Suprapubic skin (tissue), 4 donors: ENCODE data around the gene ANKRD1. TPM values are rescaled to one million over a fixed set of nuclear protein-coding genes. Genes with fewer than 3 reads are reported as not detected.
"Not testable (repeated sequence)": the region's sequence is repeated elsewhere in the genome, so short reads cannot be mapped to it uniquely, and the experiment has no call there.

Source experiments
- DNase-seq, 2 donors: peaks; one replicate each; pipeline ENCODE4 v3.0.0-alpha.2; 2019; ENCODE audit warnings: low spot score in 2 of 2
- H3K27ac ChIP-seq: fragments of 200-600 bp; sonication (generic); one replicate; pipeline ENCODE4 v1.5.1; 2019
- H3K27me3 ChIP-seq: fragments of 200-600 bp; sonication (generic); one replicate; pipeline ENCODE4 v1.5.1; 2019
- H3K36me3 ChIP-seq: fragments of 200-600 bp; sonication (generic); one replicate; pipeline ENCODE4 v1.5.1; 2019
- H3K4me1 ChIP-seq: fragments of 200-600 bp; sonication (generic); one replicate; pipeline ENCODE4 v1.5.1; 2019
- H3K4me3 ChIP-seq: fragments of 200-600 bp; sonication (generic); one replicate; pipeline ENCODE4 v1.5.1; 2019; ENCODE audit warnings: mild to moderate bottlenecking
- H3K9me3 ChIP-seq: fragments of 200-600 bp; sonication (generic); one replicate; pipeline ENCODE4 v1.5.1; 2019
- CTCF ChIP-seq, 2 donors: fragments of 200-600 bp in 1 of 2; fragments of 450-650 bp in 1 of 2; sonication (generic) in 1 of 2; IDR thresholded peaks; one replicate each; pipeline ENCODE4 v1.5.1; 2016 to 2019; ENCODE audit warnings: antibody characterized with exemption in 2 of 2, mild to moderate bottlenecking in 1 of 2, moderate library complexity in 1 of 2
- EP300 ChIP-seq: sonication (generic); formaldehyde crosslinking; IDR thresholded peaks from one replicate; pipeline ENCODE4 v1.6.1; 2017; ENCODE audit warnings: antibody characterized with exemption
- POLR2A ChIP-seq, 2 donors: fragments of 450-650 bp; IDR thresholded peaks; one replicate each; pipeline ENCODE4 v1.6.1; 2017; ENCODE audit warnings: antibody characterized with exemption in 2 of 2, mild to moderate bottlenecking in 2 of 2, moderate library complexity in 2 of 2
- POLR2AphosphoS5 ChIP-seq, 3 donors: sonication (generic); formaldehyde crosslinking; IDR thresholded peaks; one replicate each; pipeline ENCODE4 v1.6.1; 2017; ENCODE audit warnings: antibody characterized with exemption in 3 of 3
- WGBS: methylation state at CpG from one replicate; pipeline ENCODE4 v1.1.5; 2018; 5-methylcytosine and 5-hydroxymethylcytosine counted together
- total RNA-seq, 4 donors: library from RNA; depleted of rRNA; stranded (reverse); fragments of >200 nt; gene quantifications; one replicate each; pipeline ENCODE4 v1.1.0, GENCODE V29; 2016

ANKRD1 gene
- total RNA-seq, 4 donors from 2014 or later = 0.30 TPM; not detected in 3

GRCh38 chr10:90959826-90960225 lies 38.9 kb upstream of the ANKRD1 start:
- no peak overlapping the region for H3K4me3 ChIP-seq
- H3K9me3 ChIP-seq = no peaks in the 10 kb centered on the region
- H3K27me3 ChIP-seq = no peaks in the 10 kb centered on the region
- WGBS = 68% methylated on average over 1 of the region's 1 CpG
- no peak for DNase-seq
- no peak overlapping the region for H3K27ac ChIP-seq
- H3K4me1 ChIP-seq = peaks cover 4% of the 10 kb centered on the region
- no peaks in the 10 kb centered on the region for H3K36me3 ChIP-seq
- TF ChIP-seq POLR2AphosphoS5 (IDR thresholded peaks at IDR 0.05) (no peak), EP300 (no peak), CTCF (IDR thresholded peaks at IDR 0.05) (no peak), POLR2A (IDR thresholded peaks at IDR 0.05) (no peak)

DNA sequence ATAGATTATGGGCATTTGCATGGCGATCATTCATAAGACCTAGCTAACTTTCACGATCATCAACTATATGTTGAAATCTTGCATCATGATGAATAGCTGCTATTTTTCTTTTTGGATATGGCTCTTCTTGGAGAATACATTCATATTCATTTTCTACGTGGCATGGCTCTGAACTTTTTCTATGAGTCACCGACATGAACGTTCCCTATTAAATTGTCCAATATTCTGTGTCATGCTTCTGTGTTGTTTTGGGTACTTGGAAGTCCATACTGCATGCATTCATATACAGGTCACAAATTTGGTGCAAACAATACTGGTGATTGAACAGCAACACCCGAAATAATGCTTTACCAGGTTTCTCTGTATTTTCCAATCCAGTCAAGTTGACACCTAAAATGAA lies 37.9 kb upstream of the ANKRD1 start:
- no peak for DNase-seq
- no peak overlapping the region for H3K27ac ChIP-seq
- H3K4me3 ChIP-seq = no peak overlapping the region
- TF ChIP-seq POLR2A (IDR thresholded peaks at IDR 0.05) = no peak
- no peak for TF ChIP-seq CTCF (IDR thresholded peaks at IDR 0.05)
- no peak for TF ChIP-seq POLR2AphosphoS5 (IDR thresholded peaks at IDR 0.05)
- TF ChIP-seq EP300 = no peak
- peaks cover 3% of the 10 kb centered on the region for H3K4me1 ChIP-seq
- 89% methylated on average over 6 of the region's 6 CpGs for WGBS
- no peaks in the 10 kb centered on the region for H3K27me3 ChIP-seq
- no peaks in the 10 kb centered on the region for H3K9me3 ChIP-seq
- H3K36me3 ChIP-seq = no peaks in the 10 kb centered on the region

DNA sequence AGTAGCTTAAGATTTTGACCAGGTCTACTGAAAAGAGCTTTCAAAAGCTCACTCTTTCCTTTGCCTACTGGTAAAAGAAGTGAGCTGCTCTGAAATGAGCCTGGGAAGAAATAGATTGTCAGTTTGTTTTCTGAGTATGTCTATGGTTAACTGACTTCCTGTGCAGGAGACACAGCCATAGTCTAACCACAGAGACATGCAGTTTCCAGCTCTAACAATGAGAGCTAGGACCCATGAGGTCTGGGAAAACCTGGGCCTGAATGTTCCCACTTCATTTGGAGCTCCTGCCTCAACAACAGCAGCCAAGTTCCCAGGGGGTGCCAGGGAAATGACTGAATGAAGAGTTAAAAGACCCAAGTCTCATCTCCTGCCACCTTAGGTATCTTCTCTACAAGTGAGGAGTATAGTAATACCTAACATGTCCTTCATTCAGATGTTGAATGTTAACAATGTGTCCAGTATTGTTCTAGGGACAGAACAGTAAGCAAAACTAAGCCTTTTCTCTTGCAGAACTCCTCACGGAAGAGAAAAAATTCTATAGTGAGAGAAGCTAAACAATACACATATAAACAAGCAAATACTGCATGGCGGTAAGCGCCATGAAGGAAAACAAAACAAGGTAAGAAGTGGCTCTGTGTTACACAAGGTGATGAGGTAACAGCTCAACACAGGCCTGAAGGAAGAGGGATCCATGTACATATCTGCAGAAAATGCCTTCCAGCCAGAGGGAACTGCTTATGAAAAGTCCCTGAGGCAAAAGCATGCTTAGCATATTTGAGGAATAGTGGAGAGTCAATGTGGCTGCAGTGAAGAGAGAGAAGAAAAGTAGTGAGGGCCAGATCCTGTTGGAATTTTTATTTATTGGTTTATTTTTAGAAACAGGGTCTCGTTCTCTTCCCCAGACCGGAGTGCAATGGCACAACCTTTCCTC lies 26.4 kb upstream of the ANKRD1 start:
- H3K27me3 ChIP-seq = no peaks in the 10 kb centered on the region
- H3K4me1 ChIP-seq = no peaks in the 10 kb centered on the region
- H3K27ac ChIP-seq = no peak overlapping the region
- WGBS = 77% methylated on average over 5 of the region's 5 CpGs
- H3K36me3 ChIP-seq = no peaks in the 10 kb centered on the region
- no peak for DNase-seq
- H3K9me3 ChIP-seq = no peaks in the 10 kb centered on the region
- TF ChIP-seq POLR2A (IDR thresholded peaks at IDR 0.05) = no peak
- TF ChIP-seq POLR2AphosphoS5 (IDR thresholded peaks at IDR 0.05) = no peak
- no peak for TF ChIP-seq CTCF (IDR thresholded peaks at IDR 0.05)
- no peak for TF ChIP-seq EP300
- H3K4me3 ChIP-seq = no peak overlapping the region

DNA sequence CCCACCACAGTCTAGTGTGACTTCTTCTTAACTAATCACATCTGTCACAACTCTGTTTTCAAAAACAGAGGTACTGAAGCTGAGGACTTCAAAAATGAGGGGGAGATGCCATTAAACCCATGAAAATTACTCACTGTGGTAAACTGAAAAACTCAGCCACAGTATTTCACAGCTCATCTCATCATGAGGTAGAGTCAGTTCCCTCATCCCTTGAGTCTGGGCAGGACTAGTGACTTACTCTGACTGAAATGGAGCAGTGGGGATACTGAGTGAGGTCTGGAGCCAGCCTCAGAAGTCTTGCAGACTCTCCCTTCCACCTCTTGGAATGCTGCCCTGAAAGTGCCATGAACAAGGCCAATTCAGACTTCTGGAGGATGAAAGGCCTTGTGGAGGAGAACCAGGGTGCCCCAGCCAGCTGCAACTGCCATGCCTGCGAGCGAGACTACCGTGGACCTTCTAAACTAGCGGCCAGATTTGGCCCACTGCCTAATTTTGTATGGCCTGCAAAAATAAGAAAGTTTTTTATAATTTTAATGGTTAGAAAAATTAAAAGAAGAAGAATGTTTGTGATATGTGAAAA lies 24.7 kb upstream of the ANKRD1 start:
- Histone ChIP-seq H3K27ac (no peak overlapping the region), H3K4me3 (no peak overlapping the region), H3K9me3 (no peaks in the 10 kb centered on the region), H3K27me3 (no peaks in the 10 kb centered on the region), H3K4me1 (no peaks in the 10 kb centered on the region), H3K36me3 (no peaks in the 10 kb centered on the region)
- TF ChIP-seq EP300 = no peak
- no peak for TF ChIP-seq POLR2A (IDR thresholded peaks at IDR 0.05)
- no peak for TF ChIP-seq POLR2AphosphoS5 (IDR thresholded peaks at IDR 0.05)
- no peak for TF ChIP-seq CTCF (IDR thresholded peaks at IDR 0.05)
- WGBS = 63% methylated on average over 4 of the region's 4 CpGs
- no peak for DNase-seq

GRCh38 chr10:90944749-90945148 lies 23.9 kb upstream of the ANKRD1 start:
- WGBS = 0% methylated on average over 1 of the region's 1 CpG
- no peak for DNase-seq
- no peaks in the 10 kb centered on the region for H3K27me3 ChIP-seq
- H3K36me3 ChIP-seq = no peaks in the 10 kb centered on the region
- no peaks in the 10 kb centered on the region for H3K9me3 ChIP-seq
- no peak overlapping the region for H3K4me3 ChIP-seq
- TF ChIP-seq EP300 (no peak), POLR2AphosphoS5 (IDR thresholded peaks at IDR 0.05) (no peak)
- H3K27ac ChIP-seq = no peak overlapping the region
- no peaks in the 10 kb centered on the region for H3K4me1 ChIP-seq

DNA sequence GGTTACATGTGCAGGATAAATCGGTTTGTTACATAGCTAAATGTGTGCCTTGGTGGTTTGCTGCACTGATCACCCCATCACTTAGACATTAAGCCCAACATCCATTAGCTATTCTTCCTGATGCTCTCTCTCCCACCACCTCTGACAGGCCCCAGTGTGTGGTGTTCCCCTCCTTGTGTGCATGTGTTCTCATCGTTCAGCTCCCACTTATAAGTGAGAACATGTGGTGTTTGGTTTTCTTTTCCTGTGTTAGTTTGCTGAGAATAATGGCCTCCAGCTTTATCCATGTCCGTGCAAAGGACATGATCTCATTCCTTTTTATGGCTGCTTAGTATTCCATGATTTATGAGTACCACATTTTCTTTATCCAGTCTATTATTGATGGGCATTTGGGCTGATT lies 22.1 kb upstream of the ANKRD1 start:
- WGBS = 72% methylated on average over 3 of the region's 3 CpGs
- DNase-seq, H3K27me3 ChIP-seq, H3K9me3 ChIP-seq, H3K4me3 ChIP-seq, H3K27ac ChIP-seq, H3K36me3 ChIP-seq, H3K4me1 ChIP-seq: not testable (repeated sequence)
